ENCODE measurements around the gene THAP7.
"Not testable (repeated sequence)": the region's sequence is repeated elsewhere in the genome, so short reads cannot be mapped to it uniquely, and the experiment has no call there.

Gene THAP7

DNA sequence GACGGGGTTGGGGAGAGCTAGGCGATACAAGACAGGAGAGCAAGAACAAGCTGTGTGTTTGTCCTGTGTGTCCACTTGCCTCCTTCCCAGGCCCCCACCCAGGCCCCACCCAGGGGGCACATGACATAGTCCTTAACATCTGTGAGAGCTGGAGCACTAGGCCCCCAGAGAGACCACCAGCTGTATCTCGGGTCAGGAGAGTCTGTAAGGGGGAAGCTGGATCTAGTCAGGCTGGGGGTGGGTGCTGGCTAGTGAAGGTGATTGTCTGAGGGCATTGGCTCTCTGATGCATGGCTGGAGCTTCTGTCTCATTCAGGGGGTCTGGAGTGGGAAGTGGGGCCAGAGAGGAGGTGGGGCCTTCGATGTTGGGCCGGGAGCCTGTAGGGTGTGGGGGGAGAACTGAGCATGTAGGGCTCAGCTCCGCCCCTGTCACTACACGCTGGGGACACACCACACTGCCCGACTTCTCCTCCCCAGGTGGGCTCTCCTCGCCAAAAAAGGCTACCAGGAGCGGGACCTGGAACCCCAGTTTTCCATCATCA is 13.6 kb upstream of the THAP7 start:
- DNase-seq = no peak
- in situ Hi-C loops (cut with MboI; ENCODE audit: low pct_unique_long_range_greater_than_20kb, low sequenced_read_pairs) = no loop called here

DNA sequence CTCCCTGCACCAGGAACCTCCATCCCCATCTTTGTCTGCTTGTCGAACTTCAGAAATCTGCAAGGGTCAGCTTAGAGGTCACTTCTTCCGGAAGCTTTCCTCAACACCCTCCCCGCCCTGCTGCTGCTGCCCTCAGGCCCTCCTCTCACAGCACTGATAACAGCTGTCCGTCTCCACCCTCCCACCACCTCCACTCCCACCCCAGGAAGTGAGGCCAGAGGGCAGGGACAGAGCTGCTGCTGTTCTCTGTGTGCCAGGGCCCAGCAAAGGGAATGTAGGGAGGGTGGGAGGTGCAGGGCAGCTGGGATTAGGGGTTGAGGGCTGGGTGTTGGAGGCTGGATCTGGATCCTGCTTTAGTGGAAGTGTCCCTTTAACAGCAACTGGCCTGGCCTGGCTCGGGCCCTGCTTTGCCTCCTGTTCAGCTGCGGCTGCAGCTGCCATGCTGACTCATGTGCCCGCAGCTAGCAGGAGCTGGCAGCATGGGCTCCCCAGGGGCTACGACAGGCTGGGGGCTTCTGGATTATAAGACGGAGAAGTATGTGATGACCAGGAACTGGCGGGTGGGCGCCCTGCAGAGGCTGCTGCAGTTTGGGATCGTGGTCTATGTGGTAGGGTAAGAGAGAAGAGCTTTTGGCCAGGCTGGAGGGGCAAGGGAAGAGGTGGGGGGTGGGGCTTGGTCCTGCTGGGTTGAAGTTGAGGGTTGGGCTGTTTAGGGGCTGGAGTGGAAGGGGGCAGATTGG is 13.0 kb upstream of the THAP7 start, which contains the start of gene P2RX6:
TSS of gene P2RX6 (plus strand) at position 440 of the 740 bp plus-strand sequence. CDS start at position 450, 10 bp downstream.
- in situ Hi-C loops (cut with MboI; ENCODE audit: low pct_unique_long_range_greater_than_20kb, low sequenced_read_pairs) = no loop called here
- DNase-seq = no peak

DNA sequence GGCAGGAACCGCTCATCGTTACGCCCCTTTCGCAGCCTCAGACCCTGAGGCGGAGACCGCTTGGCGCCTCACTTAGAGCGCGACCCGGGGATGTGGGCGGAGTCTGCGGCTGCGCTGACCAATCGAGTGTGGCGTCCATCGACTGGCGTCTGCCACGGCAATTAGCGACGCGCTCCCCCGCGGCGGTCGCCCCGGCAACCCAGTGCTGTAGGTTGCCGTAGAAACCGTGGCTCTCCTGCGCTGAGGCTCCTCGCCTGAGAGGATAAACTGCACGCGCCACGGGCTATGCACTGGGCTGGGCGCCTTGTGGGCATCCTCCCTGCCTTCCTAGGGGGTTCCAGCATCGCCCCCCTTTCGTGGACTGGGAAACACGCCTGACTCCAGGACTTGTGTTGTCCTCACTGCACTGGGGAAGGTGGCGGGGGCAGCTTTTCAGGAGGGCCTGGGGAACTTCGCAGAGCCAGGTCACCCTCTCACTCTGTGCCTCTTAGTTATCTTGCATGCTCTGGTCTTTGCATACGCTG is 12.3 kb upstream of the THAP7 start:
- in situ Hi-C loops (cut with MboI; ENCODE audit: low pct_unique_long_range_greater_than_20kb, low sequenced_read_pairs) = no loop called here
- DNase-seq = peak; percentile 93

DNA sequence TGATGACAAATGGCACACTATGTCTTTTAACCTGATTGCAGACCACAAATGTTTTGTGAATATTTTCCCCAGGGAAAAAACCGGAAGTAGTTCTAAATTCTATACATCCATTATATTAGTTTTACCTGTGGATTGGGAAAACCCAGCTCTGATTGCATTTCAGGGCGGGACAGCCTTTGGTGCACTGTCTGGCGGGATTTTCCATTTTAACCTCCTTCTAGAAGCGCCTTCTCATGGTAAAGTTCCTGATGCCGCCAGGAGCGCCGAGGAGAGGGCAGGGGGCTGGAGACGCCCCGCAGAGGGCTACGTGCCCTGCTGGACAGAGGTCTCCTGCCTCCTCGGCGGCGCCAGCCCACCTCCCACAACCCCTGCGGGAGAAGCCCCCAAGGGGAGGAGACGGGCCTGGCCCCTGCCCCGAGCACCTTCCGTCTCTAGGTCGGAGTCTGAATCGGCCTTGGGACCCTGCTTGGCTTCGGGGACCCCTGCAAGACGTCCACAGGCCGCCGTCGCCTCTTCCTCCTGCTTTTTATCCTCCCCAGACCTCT is 11.8 kb upstream of the THAP7 start:
- in situ Hi-C loops (cut with MboI; ENCODE audit: low pct_unique_long_range_greater_than_20kb, low sequenced_read_pairs) = no loop called here
- no peak for DNase-seq

DNA sequence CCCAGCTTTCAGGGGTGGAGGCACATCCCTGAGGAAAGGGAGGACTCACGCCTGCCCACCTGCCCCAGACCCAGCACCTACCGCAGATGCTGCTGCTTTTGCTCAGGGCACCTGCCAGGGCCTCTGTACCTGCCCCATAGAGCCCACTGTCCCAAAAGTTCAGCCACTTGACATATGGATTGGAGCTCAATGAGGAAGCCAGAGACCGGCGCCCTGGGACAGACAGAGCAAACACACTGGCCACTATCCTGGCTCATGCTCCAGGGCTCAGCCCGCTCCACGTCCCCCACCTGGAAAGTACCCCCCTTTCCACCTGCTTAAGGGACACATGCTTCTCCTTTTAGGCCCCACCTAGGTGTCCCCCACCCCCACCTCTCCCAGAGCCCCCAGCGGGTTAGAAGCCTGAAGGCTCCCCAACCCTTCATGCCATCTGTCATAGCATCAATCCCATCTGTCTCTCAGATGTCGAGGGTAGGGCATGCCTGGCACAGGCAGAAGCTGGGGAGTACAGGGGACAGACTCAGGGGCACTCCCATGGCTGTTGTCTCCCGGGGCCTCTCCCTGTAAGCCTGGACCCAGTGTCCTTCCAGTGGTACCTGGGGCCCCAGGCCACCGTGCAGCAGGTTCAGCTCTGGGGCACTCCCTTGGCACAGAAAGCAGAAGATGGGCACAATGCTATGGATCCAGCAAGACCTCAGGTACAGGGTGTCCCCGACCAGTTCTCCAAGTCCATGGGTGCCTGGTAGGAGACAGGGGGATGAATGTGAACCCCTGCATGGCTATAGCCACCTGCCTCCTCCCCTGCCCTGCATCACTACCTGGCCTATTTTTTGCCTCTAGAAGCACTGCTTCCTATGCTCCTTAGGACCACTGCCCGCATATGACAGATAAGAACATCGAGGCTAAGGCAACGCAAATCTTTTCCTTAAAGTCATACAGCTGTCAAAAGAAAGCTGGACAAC is 10.8 kb upstream of the THAP7 start:
- in situ Hi-C loops (cut with MboI; ENCODE audit: low pct_unique_long_range_greater_than_20kb, low sequenced_read_pairs) = no loop called here
- DNase-seq = no peak

DNA sequence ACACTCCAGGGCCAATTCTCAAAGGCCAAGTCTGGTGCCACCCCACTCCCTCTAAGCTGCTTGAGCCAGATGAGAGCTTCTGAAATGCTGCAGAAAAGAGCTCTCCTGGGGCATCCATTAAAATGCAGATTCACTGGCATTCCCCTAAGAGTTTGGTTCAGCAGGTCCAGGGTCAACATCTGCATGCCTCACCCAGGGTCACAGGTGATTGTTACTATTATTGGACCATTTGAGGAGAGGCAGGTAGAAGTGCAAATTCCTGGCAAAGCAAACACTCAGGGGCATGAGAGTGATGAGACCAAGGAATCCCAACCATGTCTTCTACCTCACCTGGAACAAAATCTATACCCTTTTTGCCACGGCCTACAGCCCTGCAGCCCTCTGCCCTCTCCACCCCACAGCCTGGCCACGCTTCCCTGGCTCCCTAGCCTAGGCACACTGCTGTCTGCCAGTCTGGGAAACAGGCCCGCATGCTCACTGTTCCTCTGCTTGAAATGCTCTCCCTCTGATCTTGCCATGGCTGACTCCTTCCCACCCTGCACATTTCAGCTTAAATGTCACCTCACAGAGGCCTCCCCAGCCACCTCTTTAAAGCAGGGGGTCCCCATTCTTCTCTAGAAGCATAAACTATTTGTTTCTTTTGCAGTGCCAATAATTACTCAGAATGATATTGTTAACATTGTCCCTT is 8.7 kb upstream of the THAP7 start:
- DNase-seq = no peak
- in situ Hi-C loops (cut with MboI; ENCODE audit: low pct_unique_long_range_greater_than_20kb, low sequenced_read_pairs) = no loop called here

DNA sequence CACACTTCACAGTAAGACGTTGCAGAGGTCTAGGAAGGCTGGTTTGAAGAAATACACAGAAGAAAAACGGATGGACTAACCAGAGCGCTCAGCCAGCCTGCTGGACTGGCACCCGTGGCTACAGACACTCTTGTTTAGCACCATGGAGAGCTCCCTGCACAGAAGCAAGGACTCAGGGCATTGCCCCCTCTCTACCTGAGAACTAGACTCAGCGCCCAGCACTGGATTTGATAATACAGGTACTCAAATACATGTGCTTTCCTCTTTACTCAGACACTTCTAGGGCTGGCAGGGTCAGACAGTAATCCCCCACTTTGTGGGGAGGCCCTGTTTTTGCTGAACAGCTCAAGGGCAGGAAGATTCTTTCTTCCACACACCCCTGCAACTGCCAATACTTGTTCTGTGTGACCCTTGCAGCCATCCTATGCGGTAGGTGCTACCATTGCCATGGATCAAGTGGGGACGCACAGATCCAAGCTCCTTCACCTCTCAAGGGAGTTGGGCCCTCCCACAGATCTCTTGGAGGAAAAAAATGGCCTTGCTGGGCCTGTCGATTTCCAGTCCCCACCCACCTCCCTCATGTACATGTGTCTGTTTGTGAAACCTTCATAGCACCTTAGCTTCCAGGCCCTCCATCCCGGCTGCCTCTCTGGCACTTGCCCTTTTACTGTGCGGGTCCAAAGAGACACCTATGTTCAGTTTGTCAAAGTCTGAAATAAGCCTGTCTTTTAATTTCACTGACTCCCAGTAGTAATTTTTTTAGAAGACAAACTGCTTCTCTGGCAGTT is 7.9 kb upstream of the THAP7 start:
- in situ Hi-C loops (cut with MboI; ENCODE audit: low pct_unique_long_range_greater_than_20kb, low sequenced_read_pairs) = no loop called here
- peak; percentile 55 for DNase-seq

DNA sequence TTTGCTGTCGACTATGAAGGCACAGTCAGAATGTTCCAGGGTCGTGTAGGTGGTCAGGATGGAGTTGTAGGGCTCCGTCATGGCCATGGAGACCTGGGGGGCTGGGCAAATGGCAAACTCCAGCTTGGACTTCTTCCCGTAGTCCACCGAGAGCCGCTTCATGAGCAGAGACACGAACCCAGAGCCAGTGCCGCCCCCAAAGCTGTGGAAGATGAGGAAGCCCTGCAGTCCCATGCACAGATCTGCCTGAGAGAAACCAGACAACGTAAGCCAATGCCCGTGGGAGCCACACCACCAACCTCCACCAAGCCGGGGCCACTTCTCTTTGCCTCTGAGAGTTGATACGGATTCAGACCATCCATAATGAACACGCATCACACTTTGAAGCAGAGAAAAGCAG is 7.3 kb upstream of the THAP7 start:
- in situ Hi-C loops (cut with MboI; ENCODE audit: low pct_unique_long_range_greater_than_20kb, low sequenced_read_pairs); DNase-seq: not testable (repeated sequence)

DNA sequence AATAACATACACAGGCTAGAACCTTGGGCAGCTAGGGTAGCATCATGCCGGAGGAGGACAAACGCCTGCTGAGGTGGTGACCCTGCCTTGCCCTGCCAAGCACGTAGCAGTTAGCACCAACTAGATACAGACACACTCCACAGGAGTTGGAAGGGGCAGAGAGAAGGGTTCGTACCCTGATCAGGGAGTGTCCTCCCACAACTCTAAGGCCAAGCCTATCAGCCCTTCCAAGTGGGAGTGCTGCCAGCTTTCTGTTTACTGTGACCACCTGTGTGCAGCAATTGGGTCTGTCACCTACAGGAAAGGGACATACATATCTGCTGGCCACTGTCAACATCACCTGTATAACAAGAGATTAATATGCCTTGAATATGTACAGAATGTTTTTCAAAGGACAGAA is 1.9 kb upstream of the THAP7 start:
- in situ Hi-C loops (cut with MboI; ENCODE audit: low pct_unique_long_range_greater_than_20kb, low sequenced_read_pairs) = no loop called here
- DNase-seq = no peak

DNA sequence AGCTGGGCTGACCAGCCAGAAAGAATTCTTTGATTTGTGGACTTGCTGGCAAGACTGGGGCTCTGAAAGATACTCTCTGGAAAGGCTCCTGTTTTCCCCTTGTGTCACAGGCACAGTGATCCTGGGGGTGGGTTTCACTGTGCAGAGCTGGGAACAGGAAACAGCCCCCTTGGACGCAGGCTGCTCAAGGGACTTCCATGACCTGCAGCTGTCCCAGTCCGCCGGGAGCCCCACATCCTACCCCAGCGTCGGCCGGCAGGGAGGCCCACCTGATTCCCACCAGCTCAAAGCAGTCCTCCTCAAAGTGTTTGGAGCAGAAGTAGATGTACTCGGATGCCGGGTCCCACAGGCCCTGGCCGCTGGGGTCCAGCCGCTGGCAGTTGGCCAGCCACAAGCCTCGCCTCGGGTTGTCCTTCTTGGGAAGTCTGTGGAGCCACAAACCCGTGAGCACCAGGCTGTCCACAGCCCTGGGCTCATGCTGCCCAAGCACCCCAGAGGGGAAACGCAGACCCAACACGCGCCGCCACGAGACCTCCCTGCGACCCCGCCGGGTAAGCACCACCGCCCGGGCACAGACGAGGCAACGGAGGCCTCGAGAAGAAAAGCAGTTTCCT is 824 bp downstream of the THAP7 start:
- in situ Hi-C loops (cut with MboI; ENCODE audit: low pct_unique_long_range_greater_than_20kb, low sequenced_read_pairs) = no loop called here
- DNase-seq = no peak

DNA sequence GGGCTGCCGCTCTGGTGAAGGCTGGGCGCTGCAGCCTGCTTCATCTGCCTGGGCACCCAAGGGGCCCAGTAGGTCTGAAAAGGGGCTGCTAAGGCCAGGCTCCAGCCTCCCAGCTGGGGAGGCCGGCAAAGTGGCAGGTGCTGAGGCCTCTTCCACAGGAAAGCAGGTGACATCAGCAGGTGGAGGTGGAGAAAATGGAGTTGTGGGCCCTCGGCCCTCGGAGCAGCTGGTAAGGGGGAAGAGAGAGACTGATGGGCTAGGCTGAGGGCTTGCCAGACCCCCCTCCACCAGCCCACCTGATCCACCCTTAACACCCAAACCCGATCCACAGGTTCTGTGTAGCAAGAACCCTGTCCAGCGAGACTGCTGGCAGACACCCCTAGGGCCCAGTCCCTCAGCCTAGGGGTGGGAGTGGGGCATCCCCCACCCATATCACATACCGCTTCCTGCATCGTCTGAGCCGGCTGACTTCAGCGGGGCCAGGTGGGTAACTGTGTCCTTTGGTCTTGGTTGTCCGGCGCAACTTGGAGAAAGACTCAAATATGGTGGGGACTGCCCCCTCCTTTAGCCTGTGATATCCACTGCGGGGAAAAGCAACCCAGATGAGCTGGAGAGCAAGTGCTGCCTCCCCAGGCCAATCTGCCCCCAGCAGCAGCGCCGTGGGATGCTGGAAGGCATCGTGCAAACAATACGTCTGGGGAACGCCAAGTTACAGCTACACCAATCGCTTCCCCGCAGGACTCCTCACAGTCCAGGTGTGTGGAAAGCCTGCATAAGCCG is 1.5 kb downstream of the THAP7 start:
- in situ Hi-C loops (cut with MboI; ENCODE audit: low pct_unique_long_range_greater_than_20kb, low sequenced_read_pairs) = no loop called here
- DNase-seq = no peak

DNA sequence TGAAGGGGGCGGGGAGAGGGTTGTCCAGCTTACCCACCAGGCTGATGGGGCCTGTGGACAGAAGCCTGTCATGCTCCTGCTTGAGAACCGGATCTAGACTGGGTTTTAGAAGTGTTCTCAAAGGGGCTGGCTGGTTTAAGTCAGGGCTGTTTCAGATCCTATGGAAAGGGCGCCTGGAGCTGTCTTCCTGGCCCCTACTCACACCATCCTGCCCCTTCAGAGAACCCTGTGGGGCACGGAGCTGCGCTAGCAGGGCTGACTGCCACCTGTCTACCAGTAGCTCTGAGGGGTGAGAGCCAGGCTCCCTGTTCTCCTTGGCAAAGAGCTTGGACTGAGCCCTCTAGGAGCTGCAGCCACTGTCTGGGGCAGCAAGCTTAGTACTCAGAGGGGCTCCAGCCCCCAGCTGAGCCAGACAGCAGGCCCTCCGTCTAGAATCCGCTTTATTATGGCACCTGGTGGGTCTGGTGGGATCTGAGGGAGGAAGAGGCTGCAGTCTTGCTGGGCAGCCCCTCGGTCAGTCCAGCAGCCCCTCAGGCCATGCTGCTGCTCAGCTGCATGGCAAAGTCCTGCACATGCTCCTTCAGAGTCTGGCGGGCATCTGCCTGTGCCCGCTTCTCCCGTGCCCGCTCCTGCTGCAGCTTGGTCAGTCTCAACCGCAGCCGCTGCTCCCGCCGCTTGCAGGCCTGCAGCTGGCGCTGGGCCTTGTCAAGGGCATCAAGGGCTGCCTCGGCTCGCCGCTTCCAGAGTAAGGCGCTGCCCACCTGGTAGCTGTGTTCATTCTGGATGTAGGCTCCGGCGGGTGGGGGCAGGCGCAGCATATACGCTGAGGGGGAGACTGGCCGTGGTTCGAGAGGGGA is 2.3 kb downstream of the THAP7 start:
- in situ Hi-C loops (cut with MboI; ENCODE audit: low pct_unique_long_range_greater_than_20kb, low sequenced_read_pairs) = no loop called here
- no peak for DNase-seq

DNA sequence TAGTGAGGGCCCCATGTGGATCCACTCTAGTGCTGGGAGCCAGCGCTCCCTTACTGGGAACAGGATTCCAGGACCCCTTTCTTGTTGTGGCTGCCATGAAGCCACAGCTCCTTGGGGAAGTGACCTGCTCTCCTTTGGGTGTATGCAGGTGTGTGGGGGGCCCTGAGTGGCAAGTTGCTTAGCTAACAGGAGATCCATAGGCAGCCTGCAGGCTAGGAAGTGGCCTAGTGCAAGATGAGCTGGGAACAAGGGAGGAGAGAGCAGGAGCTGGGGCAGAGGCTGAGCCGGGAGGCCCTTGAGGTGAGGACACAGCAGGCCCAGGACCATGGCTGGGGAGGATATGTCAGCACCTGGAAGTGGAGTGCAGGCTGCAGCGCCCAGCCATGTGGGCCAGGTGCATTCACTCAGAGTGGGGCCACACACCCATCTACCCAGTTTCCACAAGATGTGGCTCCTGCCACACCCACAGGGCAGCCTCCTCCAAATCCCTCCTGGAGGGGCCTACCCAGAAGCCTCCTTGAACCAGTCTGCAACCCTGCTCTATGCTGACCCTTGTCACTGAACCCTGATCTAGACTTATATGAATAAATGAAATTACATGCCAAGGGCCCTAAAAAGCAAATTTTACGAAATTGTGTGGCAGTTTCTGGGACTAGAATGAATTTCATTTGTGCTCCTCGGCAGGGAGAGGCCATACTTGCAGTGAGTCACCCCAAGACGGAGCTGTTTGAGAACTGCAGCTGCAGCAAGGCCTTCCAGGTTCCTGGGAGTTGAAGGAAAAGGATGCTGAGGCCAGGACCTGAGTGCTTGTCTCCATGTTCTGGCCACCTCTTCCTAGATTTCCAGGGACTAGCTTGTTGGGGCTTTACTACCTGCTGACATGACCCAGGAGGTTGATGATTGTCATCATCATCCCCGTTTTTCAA is 3.2 kb downstream of the THAP7 start:
- DNase-seq = no peak
- in situ Hi-C loops (cut with MboI; ENCODE audit: low pct_unique_long_range_greater_than_20kb, low sequenced_read_pairs) = no loop called here

DNA sequence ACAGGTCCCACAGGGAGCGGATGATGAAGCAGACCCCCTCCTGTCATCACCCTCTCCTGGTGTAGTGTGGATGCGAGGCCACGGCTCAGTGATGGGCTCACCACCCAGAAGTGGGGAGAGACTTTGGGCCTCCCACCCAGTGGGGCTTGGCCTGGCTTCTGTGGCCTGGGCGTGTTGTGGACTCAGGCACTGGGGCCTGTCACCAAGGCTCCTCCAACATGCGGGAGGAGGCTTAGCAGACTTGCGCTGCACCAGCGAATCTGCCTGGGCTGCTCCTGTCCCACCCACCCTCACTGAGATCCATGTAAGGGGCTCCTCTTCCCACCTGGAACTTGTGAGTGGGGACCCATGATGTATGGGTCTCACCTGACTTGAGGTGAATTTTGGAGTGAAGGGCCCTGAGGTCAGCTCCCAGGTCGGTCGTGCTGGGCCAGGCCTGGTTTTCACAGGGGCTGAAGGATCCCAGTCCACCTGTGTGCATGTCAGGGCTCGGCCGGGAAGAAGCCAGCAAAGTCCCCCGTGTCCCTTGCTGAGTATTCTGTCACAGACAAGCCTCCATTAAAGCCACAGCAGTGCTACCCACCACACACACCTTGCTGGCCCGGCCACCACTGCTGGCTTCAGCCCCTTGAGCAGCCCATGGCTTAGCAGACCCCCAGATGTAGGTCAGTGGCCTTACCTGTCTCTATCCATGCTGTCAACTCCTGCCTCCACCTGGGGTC is 4.2 kb downstream of the THAP7 start:
- DNase-seq = no peak
- in situ Hi-C loops (cut with MboI; ENCODE audit: low pct_unique_long_range_greater_than_20kb, low sequenced_read_pairs) = no loop called here
